A549 (cell line): ENCODE data around the gene ANKRD27.

Experiments used
- POLR2A ChIP-seq: IDR thresholded peaks from 2 replicates; pipeline ENCODE4 v1.6.1; 2012; ENCODE audit warnings: mild to moderate bottlenecking, low read length
- RAD21 ChIP-seq, 2 experiments: fragments of >200 bp in 1 of 2; sonication (Bioruptor Twin) in 1 of 2; formaldehyde crosslinking in 1 of 2; IDR thresholded peaks in 1 of 2; conservative IDR thresholded peaks in 1 of 2; 2 replicates in 1 of 2; 3 replicates in 1 of 2; pipeline ENCODE4 v1.6.1; 2012 to 2018; ENCODE audit warnings: inconsistent platforms in 1 of 2

DNA sequence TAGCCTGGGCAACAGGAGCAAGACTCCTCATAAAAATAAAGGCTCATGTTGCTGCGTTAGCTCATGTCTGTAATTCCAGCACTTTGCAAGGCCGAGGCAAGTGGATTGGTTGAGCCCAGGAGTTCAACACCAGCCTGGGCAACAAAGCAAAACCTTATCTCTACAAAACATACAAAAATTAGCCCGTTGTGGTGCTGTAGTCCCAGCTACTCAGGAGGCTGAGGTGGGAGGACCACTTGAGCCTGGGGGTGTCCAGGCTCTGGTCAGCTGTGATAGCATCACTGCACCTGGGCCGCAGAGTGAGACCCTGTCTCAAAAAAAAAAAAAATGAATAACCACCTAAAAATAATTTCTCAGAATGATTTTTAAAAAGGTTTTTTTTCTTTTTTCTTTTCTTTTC is 12.7 kb upstream of the ANKRD27 start:
- TF ChIP-seq RAD21 (conservative IDR thresholded peaks at IDR 0.05 in 1 of 2, IDR thresholded peaks at IDR 0.05 in 1 of 2) (no peak), POLR2A (no peak)
